K562 (cell line): ENCODE data around the gene SCYGR8. TPM values are rescaled to one million over a fixed set of nuclear protein-coding genes. Genes with fewer than 3 reads are reported as not detected.
A peak's percentile ranks its signal among the peaks of the same experiment; 100 is the strongest.
"Not testable (repeated sequence)": the region's sequence is repeated elsewhere in the genome, so short reads cannot be mapped to it uniquely, and the experiment has no call there.

Experiments used
- ATAC-seq: fragments of 200-7000 bp; cut with Tn5 transposase; 3 replicates; pipeline ENCODE4 v1.9.1; 2020; ENCODE audit warnings: moderate library complexity
- BruUV-seq: library from RNA; stranded (reverse); fragments of 400-500 nt; replicated peaks from 2 replicates; lab custom pipeline; 2021; lab: Mats Ljungman, UMichigan
- CTCF ChIA-PET: fragments of 300-600 bp; formaldehyde crosslinking; extraction: SDS; loops from one replicate; lab custom pipeline; 2021; ENCODE audit warnings: low intra/inter-chr PET ratio; lab: Yijun Ruan, JAX
- POLR2A ChIA-PET: fragments of 300-600, 350-650 bp; sonication (Branson Sonifier 250); formaldehyde crosslinking; extraction: SDS; loops from one replicate; lab custom pipeline; 2021; ENCODE audit warnings: antibody characterized with exemption, inconsistent platforms; lab: Yijun Ruan, JAX
- DNase-seq, 4 experiments: peaks; one replicate each; pipeline versions ENCODE4 v3.0.0 to v3.0.0-alpha.2; 2011 to 2018; ENCODE audit warnings: low spot score in 3 of 4, mixed read lengths in 3 of 4; ENCODE audit errors: extremely low read depth in 1 of 4
- FAIRE-seq: peaks from 2 replicates; lab custom pipeline; 2011; peaks lifted over from hg19 to GRCh38; lab: Jason Lieb, UNC
- H2AFZ ChIP-seq: 2 replicates; pipeline ENCODE4 v1.6.0; 2011; ENCODE audit warnings: low read depth, low read length, control low read depth, inconsistent platforms
- H3K27ac ChIP-seq: fragments of 200-600 bp; 3 replicates; pipeline ENCODE4 v1.8.0; 2011; ENCODE audit warnings: low read depth, mild to moderate bottlenecking, control low read depth, inconsistent platforms, low read length, moderate library complexity, mixed read lengths; ENCODE audit errors: extremely low read depth
- H3K27me3 ChIP-seq, 2 experiments: fragments of 300-600 bp in 1 of 2; 2 replicates in 1 of 2; 3 replicates in 1 of 2; pipeline versions ENCODE4 v1.6.0 to v1.8.0; 2011; ENCODE audit warnings: inconsistent platforms in 2 of 2, low read length in 2 of 2, mild to moderate bottlenecking in 1 of 2, mixed read lengths in 1 of 2, moderate library complexity in 1 of 2; ENCODE audit not compliant: control insufficient read depth in 2 of 2, insufficient read depth in 2 of 2
- H3K36me3 ChIP-seq: fragments of 300-600 bp; 3 replicates; pipeline ENCODE4 v1.8.0; 2011; ENCODE audit warnings: mild to moderate bottlenecking, low read length, inconsistent platforms; ENCODE audit not compliant: control insufficient read depth, insufficient read depth
- H3K4me1 ChIP-seq, 2 experiments: fragments of 200-600 bp in 1 of 2; replicated peaks in 1 of 2; 2 replicates in 1 of 2; 3 replicates in 1 of 2; pipeline versions ENCODE4 v1.5.1 to v1.8.0; 2011; ENCODE audit warnings: inconsistent platforms in 2 of 2, low read length in 2 of 2, mild to moderate bottlenecking in 1 of 2, mixed read lengths in 1 of 2, moderate library complexity in 1 of 2; ENCODE audit not compliant: control insufficient read depth in 2 of 2, insufficient read depth in 2 of 2
- H3K4me2 ChIP-seq: 2 replicates; pipeline ENCODE4 v1.6.1; 2011; ENCODE audit warnings: low read length, control low read depth, inconsistent platforms, mixed read lengths; ENCODE audit not compliant: insufficient read depth
- H3K4me3 ChIP-seq: fragments of 200-600 bp; sonication (generic), shearing (Covaris generic); 2 replicates; pipeline ENCODE4 v1.5.1; 2016; ENCODE audit warnings: control low read depth, inconsistent platforms
- H3K79me2 ChIP-seq: fragments of 200-600 bp; 3 replicates; pipeline ENCODE4 v1.8.0; 2011; ENCODE audit warnings: low read length, inconsistent platforms; ENCODE audit not compliant: control insufficient read depth, insufficient read depth
- H3K9ac ChIP-seq, 2 experiments: 2 replicates each; pipeline versions ENCODE4 v1.6.0 to v1.6.1; 2011; ENCODE audit warnings: low read depth in 2 of 2, low read length in 2 of 2, control low read depth in 1 of 2, inconsistent platforms in 1 of 2, mild to moderate bottlenecking in 1 of 2, mixed read lengths in 1 of 2; ENCODE audit not compliant: insufficient read depth in 1 of 2
- H3K9me1 ChIP-seq: one replicate; pipeline ENCODE4 v1.6.0; 2011; ENCODE audit warnings: inconsistent platforms, mild to moderate bottlenecking, low read length, moderate library complexity; ENCODE audit not compliant: control insufficient read depth, insufficient read depth
- H3K9me3 ChIP-seq: replicated peaks from 2 replicates; pipeline ENCODE4 v1.5.1; 2011; ENCODE audit warnings: low read depth, low read length, inconsistent platforms; ENCODE audit not compliant: control insufficient read depth, insufficient read depth
- H4K20me1 ChIP-seq: replicated peaks from 2 replicates; pipeline ENCODE4 v1.6.1; 2011; ENCODE audit warnings: low read length, inconsistent platforms, mixed read lengths; ENCODE audit not compliant: control insufficient read depth, insufficient read depth
- BHLHE40 ChIP-seq: IDR thresholded peaks from 2 replicates; pipeline ENCODE4 v1.6.1; 2011; ENCODE audit warnings: low read length, improper control_type of control experiment
- CTCF ChIP-seq, 3 experiments: IDR thresholded peaks in 2 of 3; conservative IDR thresholded peaks in 1 of 3; 2 replicates each; pipeline ENCODE4 v1.5.1; 2011 to 2012; ENCODE audit warnings: low read length in 3 of 3, mild to moderate bottlenecking in 3 of 3, control low read depth in 2 of 3, improper control_type of control experiment in 1 of 3, inconsistent platforms in 1 of 3, low read depth in 1 of 3, mixed read lengths in 1 of 3, moderate library complexity in 1 of 3; ENCODE audit not compliant: insufficient read depth in 2 of 3
- NFRKB ChIP-seq: fragments of 450-650 bp; IDR thresholded peaks from 2 replicates; pipeline ENCODE4 v1.6.1; 2016; ENCODE audit warnings: low read depth
- TEAD2 ChIP-seq: fragments of 450-650 bp; IDR thresholded peaks from 2 replicates; pipeline ENCODE4 v1.6.1; 2016; ENCODE audit warnings: missing genetic modification characterization, control low read depth, missing compliant biosample characterization
- ZNF384 ChIP-seq: IDR thresholded peaks from 2 replicates; pipeline ENCODE4 v1.6.1; 2012; ENCODE audit warnings: low read depth, low read length, improper control_type of control experiment
- WGBS: fragments of 100-300 bp; shearing (Covaris generic); methylation state at CpG from one replicate; pipeline ENCODE4 v1.1.6; 2016; ENCODE audit warnings: low coverage, mixed read lengths; ENCODE audit not compliant: insufficient coverage; ENCODE audit errors: missing lambda C conversion rate; 5-methylcytosine and 5-hydroxymethylcytosine counted together
- in situ Hi-C: fragments of 300-500 bp; cut with MboI; formaldehyde crosslinking; loops from 4 replicates; pipeline ENCODE4 v1.15.0; 2018; ENCODE audit warnings: inconsistent platforms, mixed read lengths
- intact Hi-C: fragments of 100-400 bp; cut with micrococcal nuclease; formaldehyde crosslinking; loops from 2 replicates; pipeline ENCODE4 v1.14.2; 2022
- polyA plus RNA-seq, 8 experiments: library from polyadenylated mRNA; depleted of rRNA in 4 of 8; stranded (reverse) in 5 of 8; unstranded in 3 of 8; fragments of >200 nt; fragmentation: Nextera tagmentation in 2 of 8; fragmentation: Illumina TruSeq in 1 of 8; extraction: Ambion mirVana in 2 of 8; extraction: Trizol in 1 of 8; gene quantifications; 2 replicates each; pipeline versions ENCODE4 v1.2.1 to v1.2.3, GENCODE V29; 2011 to 2014; ENCODE audit warnings: inconsistent platforms in 1 of 8, missing spikeins in 1 of 8
- total RNA-seq, 7 experiments: library from RNA; depleted of rRNA in 6 of 7; stranded (reverse); fragments of >200 nt in 6 of 7; fragmentation: Illumina TruSeq in 2 of 7; extraction: Trizol in 2 of 7; gene quantifications; 2 replicates each; pipeline versions ENCODE4 v1.2.1 to v1.2.3, GENCODE V29; 2011 to 2021; ENCODE audit warnings: low replicate concordance in 1 of 7

SCYGR8 gene
- total and polyA plus RNA-seq, 9 of the 15 experiments (the other 6 are each of a cell fraction or from before 2014, with no cell fraction given): not detected

- POLR2A ChIA-PET, intact Hi-C loops, H2AFZ ChIP-seq, H3K4me3 ChIP-seq, H3K79me2 ChIP-seq, H4K20me1 ChIP-seq, H3K27me3 ChIP-seq, H3K9me1 ChIP-seq, H3K27ac ChIP-seq, BruUV-seq, H3K9ac ChIP-seq, H3K4me2 ChIP-seq, FAIRE-seq, H3K9me3 ChIP-seq, CTCF ChIA-PET: not testable (repeated sequence)
- ATAC-seq: 0 out of 3 replicates have a peak, but pooled peaks have one; percentile 49
- DNase-seq: peak in 1 of 4 experiments; percentile 26
- TF ChIP-seq CTCF (IDR thresholded peaks at IDR 0.05 in 2 of 3, conservative IDR thresholded peaks at IDR 0.05 in 1 of 3; ENCODE audit: insufficient read depth in 2 of 3, low read depth in 1 of 3, low read length in 3 of 3): peak; percentile 23 to 39 (median 29); a peak in 3 of 6 replicates
- peak; percentile 92 for TF ChIP-seq BHLHE40
- peak; percentile 58 for TF ChIP-seq ZNF384
- TF ChIP-seq, all 486 proteins: peak for 3; not testable (repeated sequence) for 483
- 0% methylated on average over 5 of the region's 7 CpGs for WGBS
- H3K36me3 ChIP-seq, in situ Hi-C loops, H3K4me1 ChIP-seq: not testable (repeated sequence)
Measured at GRCh38 chr2:227740705-227741104, 5.0 kb upstream of the SCYGR8 start.

- Histone ChIP-seq H3K27ac (no peak overlapping the region), H3K9me1 (no peaks in the 10 kb centered on the region), H3K36me3 (no peaks in the 10 kb centered on the region), H2AFZ (no peak overlapping the region), H3K4me3 (no peak overlapping the region), H3K9ac (no peak overlapping the region), H4K20me1 (no peaks in the 10 kb centered on the region), H3K9me3 (no peaks in the 10 kb centered on the region), H3K79me2 (no peaks in the 10 kb centered on the region), H3K27me3 (no peaks in the 10 kb centered on the region; a peak in 1 of 5 replicates), H3K4me1 (no peaks in the 10 kb centered on the region), H3K4me2 (no peak overlapping the region)
- no TSS peak for BruUV-seq
- TF ChIP-seq NFRKB (no peak), TEAD2 (tag) (peak; percentile 50; the same call in 1 of the 2 replicates), CTCF (IDR thresholded peaks at IDR 0.05 in 2 of 3, conservative IDR thresholded peaks at IDR 0.05 in 1 of 3; ENCODE audit: insufficient read depth in 2 of 3, low read depth in 1 of 3, low read length in 3 of 3) (peak; percentile 48 to 66 (median 56))
- ChIA-PET CTCF (no interaction called here), POLR2A (no interaction called here)
- in situ Hi-C loops (no loop called here), intact Hi-C loops (no loop called here)
- FAIRE-seq: peak; percentile 64
- DNase-seq: peak; percentile 18 to 43 (median 26)
- WGBS: 0% methylated on average over 6 of the region's 6 CpGs
- ATAC-seq: peak; percentile 82
Measured at GRCh38 chr2:227748079-227748478, 2.4 kb downstream of the SCYGR8 start.
